ENCODE data around the gene ASCC1.

Gene ASCC1

DNA sequence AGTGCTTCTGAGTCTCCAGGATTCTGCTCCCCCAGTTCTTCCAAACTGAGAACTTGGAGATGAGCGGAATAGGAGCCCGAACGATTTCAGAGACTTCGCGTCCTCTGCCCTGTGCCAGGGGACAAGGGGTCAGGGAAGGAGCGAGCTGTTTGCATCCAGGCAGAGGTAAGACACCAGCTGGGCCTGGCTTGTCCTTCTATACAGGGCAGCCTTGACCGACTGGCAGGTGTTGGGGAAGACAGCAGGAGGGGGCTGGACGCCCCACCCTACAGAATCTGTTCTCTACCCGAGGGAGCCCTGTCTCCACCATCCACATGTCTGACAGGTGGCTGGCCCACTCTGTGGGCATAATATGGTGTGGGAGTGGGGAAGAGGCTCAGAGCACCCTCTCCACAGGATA lies 134.9 kb downstream of the ASCC1 start:
- DNase-seq: no peak

GRCh38 chr10:72080042-72080975 lies 135.8 kb downstream of the ASCC1 start:
- DNase-seq: no peak

DNA sequence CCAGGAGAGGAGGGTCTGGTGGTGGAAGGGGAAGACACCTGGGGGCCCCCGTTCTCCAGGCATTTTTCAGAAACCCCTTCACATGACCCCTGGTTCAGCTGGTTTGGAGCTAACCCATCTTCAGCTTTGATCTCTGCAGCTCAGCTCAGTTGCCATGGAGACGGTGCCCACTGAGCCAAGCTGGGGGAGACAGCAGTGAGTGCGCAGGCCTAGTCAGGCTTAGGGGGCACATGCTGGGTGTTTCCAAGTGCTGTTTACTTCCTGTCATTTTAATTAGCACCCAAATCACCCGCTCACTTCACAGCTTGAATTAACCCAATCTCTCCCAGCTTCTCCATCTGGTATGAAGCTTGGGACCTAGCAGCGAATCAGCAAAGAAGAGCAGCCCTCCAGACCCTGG lies 136.7 kb downstream of the ASCC1 start:
- DNase-seq: peak; percentile 81 to 87

DNA sequence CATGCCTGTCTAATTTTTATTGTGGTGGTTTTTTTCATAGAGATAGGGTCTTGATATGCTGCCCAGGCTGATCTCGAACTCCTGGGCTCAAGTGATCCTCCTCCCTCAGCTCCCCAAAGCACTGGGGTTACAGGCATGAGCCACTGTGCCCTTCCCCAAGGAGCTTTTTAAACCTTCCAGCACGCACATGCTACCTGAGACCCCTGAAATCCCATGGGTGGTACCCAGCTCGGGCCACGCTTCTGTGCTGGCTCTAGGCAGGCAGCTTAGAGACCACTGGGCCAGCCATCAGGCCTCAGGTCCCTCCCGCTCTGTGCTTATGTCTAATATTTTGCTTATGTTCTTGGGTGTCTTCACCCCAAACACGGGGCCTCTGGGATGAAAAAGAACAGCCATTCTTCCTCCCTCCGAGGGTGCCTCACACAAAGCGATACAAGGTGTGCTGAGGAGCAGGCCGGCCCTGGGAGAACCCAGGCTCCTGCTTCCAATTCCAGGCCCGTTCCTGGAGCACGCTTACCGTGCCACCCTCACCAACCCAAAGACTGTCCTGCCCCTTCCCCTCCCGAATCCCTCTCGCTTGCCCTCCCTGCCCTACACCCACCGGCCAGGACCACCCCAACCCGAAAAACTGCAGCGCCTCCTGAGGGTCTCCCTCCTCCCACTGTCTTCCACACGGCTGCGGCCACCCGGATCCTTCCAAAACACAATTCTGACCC lies 138.6 kb downstream of the ASCC1 start:
- no peak for DNase-seq

DNA sequence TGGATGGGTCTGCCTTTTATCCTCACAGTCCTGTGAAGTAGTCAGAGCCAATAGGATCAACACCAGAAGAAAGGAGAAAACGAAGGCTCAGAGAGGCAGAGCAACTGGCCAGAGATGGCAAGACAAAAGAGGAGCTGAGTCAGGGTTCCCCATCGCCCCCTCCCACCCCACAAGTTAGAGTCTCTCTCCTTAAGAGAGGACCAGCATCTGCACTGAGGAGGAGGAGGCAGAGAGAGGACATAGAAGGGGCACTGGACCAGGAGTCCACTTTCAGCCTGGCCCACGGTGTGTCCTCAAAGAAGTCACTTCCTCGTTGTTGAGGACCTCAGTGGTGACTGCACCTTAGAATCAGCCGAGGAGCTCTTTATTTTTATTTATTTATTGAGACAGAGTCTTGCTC lies 139.3 kb downstream of the ASCC1 start:
- DNase-seq: no peak

DNA sequence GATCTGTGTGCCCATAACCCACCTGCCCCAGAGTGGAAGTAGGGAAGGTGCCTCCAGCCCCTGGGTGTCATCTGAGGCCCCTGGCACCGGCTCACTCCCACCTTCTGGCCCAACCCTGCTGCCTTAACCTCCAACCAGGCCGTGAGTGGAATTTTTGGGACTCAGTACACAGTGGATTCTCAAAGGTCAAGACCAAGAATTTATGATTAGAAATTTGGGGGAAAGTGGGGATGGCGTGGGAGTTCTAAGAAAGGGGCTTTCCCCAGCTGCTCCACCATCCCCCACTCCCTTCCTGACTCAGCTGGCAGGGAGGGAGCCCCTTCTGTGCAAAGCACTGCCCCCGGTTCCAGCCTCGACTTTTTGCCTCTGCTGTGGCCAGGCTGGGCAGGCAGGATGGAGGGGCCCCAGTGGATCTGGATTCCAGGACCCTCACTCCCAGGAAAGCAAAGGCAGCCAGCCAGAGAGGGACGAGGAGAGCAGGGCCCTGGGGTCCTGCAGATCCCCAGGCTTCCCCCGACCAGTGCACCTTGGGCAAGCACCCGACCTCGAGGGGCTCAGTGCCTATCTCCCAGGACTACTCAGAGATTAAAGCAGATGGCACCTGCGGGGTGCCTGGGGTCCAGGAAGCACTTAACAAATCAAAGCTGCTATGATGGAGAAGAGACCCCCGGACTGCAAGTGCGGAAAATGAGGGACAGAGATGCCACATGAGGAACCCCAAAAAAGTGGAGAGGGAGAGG lies 140.5 kb downstream of the ASCC1 start:
- no peak for DNase-seq

DNA sequence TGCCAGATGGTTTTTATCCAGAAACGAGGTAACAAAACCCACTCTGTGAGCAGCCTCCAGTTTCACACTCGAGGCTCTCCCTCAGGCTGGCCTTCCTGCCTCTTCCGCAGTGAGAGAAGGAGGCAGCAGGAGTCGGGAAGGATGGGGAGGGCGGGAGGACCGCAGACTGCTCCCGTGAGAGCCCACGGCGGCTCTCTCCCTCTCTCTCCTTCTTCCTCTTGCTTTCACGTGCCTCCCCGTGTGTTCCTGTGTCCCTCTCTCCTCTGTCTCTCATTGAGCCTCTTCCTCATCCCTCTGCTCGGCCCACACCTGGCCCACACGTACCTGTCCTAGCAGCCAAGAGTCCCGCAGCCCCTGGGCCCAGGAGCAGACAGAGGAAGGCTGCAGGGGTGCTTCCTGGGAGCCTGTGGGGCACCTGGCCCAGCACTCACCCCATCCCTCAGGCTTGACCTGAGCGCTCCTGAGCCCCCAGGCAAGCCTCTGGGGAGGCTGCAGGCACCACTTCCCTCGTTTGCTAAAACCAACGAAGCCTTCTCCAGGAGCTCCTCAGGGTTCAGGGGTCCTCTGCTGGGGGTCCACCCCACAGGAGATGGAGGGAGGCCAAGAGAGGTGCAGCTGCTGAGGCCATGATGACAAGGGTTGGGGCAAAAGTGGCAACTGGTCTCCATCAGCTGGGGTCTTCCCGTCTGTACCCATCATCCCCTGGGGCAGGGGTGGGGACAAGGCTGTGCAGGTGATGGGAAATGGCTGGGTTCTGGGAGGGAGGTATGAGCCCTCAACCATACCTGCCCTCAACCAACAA lies 141.3 kb downstream of the ASCC1 start:
- no peak for DNase-seq

- no peak for DNase-seq
Observed at GRCh38 chr10:72073708-72074573, 142.1 kb downstream of the ASCC1 start.

DNA sequence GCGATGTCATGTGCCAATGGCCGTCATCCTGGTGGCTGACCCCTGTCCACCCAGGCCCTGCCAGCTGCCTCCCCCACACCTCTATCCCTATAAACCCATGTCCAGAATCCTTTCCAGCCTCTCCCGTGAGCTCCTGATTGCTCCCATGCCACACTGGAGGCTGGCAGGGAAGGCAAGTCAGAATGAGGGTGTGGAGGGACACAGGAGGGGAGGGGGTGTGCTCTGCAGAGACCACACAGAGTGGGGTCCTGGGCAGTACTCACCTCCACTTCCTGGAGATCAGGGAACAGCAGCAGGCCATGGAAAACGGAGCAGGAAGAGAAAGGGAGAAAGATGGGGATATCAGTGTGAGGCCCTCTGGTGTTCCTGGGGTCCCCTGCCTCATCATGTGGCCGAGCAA lies 143.4 kb downstream of the ASCC1 start:
- DNase-seq: no peak

DNA sequence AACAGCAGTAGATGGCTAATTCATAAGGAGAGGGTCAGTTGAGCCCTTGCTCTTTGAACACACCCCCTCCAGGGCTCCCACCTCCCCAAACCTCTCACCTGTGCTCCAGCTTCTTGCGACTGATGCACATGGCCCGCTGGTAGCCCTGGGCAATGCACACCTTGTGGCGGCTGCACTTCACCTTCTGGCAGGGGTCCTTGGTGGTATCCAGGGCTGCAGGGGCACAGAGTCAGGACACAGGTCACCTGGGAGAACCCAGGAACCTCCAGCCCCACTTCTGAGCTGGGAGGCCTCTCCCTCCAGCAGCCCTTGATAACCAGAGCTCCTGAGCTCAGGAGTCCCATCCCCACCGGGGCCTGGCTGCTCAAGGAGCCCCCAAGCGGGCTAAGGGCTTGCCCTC lies 144.0 kb downstream of the ASCC1 start:
- no peak for DNase-seq

GRCh38 chr10:72069751-72070526 lies 146.1 kb downstream of the ASCC1 start:
- DNase-seq: no peak

DNA sequence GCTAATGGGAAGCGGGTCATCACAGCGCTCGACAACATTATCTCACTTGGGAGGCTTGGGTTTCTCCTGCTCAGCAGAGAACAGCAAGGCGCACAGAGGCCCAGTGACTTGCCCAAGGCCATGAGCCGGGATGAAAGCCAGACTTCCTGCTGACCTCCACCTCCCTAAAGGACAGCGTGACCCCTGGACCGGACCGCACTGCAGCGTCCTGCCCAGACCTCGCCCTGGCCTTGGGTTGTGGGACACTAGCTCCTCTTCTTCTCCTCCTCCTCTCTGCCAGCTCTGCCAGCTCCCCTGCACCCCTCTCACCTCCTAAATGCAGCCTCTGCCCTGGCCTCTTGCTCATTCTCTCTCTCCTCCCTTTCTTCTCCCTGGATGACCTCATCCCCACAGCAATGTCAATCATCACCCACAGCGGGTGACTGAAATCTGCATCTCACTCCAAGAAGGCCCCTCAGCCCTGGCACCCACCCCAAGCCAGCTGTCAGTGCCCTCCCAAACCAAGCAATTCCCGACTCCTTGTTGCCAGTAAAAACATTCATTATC lies 147.1 kb downstream of the ASCC1 start:
- DNase-seq: no peak

DNA sequence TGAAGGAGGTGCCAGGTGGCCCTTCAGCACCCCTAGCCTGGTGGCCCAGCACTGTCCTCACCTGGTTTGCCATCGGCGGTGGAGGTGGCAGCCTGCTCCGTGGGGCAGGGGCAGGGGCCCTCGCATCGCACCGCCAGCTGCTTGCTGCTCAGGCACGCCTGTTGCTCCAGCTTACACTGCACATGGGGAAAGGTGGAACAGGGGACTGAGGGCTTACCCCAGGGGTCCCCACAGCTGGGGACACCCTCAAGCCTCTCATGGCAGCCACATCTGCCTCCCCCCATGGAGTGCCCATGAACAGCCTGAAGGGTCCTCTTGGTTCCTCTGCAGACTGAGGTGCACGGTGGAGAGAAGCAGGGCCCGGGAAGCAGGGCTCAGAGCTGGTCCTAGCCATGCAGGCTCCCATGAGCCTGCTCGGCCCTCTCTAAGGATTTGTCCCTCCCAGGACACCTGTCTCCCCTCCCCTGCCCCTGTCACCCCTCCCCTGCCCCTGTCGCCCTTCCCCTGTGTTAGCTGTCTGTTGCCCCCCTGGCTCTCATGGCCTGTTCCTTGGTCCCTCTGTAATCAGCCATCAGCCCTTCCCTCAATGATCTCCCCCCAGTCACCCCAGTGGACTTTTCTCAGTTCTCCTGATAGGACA lies 147.8 kb downstream of the ASCC1 start:
- DNase-seq: no peak

DNA sequence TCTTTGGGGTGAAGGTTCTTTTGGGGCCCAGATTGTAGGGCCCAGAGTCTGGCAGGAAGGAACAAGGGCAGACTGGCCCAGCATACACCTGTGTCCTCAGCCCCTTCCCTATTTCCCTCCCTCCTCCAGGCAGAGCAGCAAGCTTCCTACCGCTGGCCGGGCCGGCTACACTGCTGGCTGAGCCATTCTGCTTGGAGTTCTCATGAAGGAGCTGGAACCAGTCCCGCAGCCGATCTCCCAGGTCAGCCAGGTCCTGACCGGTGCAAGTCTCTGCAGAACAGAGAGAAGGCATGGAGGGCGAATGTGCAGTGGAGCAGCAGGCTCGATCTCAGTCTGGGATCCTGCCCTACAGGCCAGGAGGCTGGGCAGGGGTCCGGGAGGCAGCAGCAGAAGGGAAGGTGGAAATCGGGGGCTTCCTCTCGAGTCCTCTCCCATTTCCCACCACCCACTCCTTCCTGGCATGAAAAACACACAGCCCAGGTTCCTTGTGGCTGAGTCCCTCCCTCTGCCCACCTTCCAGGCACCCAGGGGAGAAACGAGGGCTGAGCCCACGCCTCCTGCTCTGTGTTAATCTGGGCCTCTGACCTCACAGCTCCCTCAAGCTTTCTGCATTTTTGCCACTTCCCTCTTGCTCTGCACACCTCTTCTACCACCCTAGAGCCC lies 148.5 kb downstream of the ASCC1 start:
- DNase-seq: no peak

DNA sequence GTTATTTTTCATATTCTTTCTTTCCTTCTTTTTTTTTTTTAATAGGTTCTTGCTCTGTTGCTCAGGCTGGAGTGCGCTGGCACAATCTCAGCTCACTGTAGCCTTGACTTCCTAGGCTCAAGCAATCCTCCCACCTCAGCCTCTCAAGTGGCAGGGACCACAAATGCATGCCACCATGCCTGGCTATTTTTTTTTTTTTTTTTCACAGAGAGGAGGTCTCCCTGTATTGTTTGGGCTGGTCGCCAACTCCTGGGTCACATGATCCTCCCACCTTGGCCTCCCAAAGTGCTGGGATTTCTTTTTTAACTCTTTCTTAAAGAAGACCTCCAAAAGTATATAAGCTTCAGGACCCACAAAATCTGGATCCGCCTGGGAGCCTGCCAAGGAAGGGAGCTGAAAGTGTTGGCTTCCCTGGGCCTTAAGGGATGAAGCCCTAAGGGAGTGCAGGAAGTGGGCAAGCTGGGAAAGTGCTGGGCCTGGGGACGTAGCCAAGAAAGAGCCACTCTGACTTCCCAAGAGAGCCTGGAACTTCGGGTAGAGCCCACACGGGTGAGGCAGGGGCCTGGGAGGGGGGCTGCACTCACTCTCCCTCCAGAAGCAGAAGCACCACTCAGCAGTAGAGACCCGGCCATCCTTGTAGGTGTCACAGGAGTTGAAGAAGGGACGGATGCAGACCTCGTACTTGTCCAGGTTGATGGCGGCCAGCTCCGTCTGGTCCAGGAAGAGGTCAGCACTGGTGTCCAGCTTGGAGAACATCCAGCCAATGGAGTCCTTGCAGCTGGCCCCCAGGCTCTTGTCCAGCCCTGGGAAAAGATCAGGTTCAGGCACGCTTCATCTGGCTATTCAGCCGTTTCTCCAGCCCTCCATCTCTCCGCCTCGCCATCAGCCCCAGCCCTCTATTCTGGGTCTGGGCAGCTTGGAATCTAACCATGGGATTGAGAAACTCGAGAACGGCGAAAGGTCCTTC lies 149.5 kb downstream of the ASCC1 start:
- no peak for DNase-seq

GRCh38 chr10:72065439-72066025 lies 150.5 kb downstream of the ASCC1 start:
- no peak for DNase-seq

DNA sequence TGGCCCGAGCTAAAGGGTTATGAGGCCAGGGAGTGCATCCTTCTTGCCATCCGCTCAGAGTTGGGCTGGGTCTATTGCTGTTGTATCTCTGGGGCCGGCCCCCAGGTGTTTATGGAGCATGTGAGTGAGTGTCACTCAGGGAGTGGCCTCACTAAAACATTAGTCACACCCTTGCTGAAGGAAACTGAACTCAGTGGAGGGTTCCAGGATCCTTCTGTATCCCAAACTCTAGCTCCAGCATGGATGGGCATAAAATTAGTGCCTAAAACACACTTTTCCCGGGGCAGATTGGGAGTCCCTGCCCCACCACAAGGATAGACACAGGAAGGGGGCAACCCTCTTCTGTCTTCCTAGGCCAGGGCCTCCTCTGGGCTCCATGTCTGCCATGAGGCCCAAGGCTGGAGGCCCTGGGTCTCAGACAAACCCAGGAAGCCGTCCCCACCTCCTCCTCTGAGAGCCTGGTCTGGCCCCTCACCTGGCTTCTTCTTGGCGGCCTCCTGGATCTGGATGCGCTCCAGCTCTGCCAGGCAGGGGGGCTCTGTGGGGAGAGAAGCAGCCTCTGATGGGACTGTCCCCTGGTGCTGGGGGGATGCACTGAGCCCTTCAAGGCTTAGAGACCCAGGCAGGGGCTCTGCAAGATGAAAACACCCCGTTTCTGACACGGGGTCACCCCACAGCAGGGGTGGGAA lies 152.2 kb downstream of the ASCC1 start:
- no peak for DNase-seq
